H9 (cell line): ENCODE data around the gene OR2A7. TPM values are rescaled to one million over a fixed set of nuclear protein-coding genes. Genes with fewer than 3 reads are reported as not detected.
"Not testable (repeated sequence)": the region's sequence is repeated elsewhere in the genome, so short reads cannot be mapped to it uniquely, and the experiment has no call there.

Source experiments
- DNase-seq: peaks from one replicate; pipeline ENCODE4 v3.0.0-alpha.2; 2017
- H2AFZ ChIP-seq: one replicate; pipeline ENCODE4 v1.6.1; 2013; ENCODE audit warnings: mild to moderate bottlenecking, low read length, control low read depth, moderate library complexity
- H2AK5ac ChIP-seq: 2 replicates; pipeline ENCODE4 v1.6.1; 2013; ENCODE audit warnings: low read length, control low read depth, mixed read lengths; ENCODE audit not compliant: insufficient read length
- H2BK120ac ChIP-seq: one replicate; pipeline ENCODE4 v1.6.1; 2013; ENCODE audit warnings: low read depth, mild to moderate bottlenecking, low read length, control low read depth, inconsistent platforms; ENCODE audit not compliant: poor library complexity, severe bottlenecking
- H2BK12ac ChIP-seq: 2 replicates; pipeline ENCODE4 v1.6.1; 2013; ENCODE audit warnings: low read length, control low read depth, mixed read lengths, low read depth; ENCODE audit not compliant: insufficient read length
- H2BK15ac ChIP-seq: 2 replicates; pipeline ENCODE4 v1.6.1; 2013; ENCODE audit warnings: low read depth, low read length, control low read depth
- H2BK20ac ChIP-seq: one replicate; pipeline ENCODE4 v1.6.1; 2013; ENCODE audit warnings: low read depth, mild to moderate bottlenecking, low read length, control low read depth, inconsistent platforms; ENCODE audit not compliant: poor library complexity, severe bottlenecking
- H2BK5ac ChIP-seq: 2 replicates; pipeline ENCODE4 v1.6.1; 2013; ENCODE audit warnings: low read length, control low read depth, mixed read lengths; ENCODE audit not compliant: insufficient read length
- H3K14ac ChIP-seq: 2 replicates; pipeline ENCODE4 v1.6.1; 2013; ENCODE audit warnings: low read length, control low read depth; ENCODE audit not compliant: insufficient read depth
- H3K18ac ChIP-seq: 2 replicates; pipeline ENCODE4 v1.6.1; 2013; ENCODE audit warnings: low read depth, mild to moderate bottlenecking, mixed read lengths, low read length, control low read depth; ENCODE audit not compliant: insufficient read length
- H3K23ac ChIP-seq: 2 replicates; pipeline ENCODE4 v1.6.1; 2013; ENCODE audit warnings: low read length, control low read depth, mixed read lengths, low read depth; ENCODE audit not compliant: insufficient read length
- H3K23me2 ChIP-seq: 2 replicates; pipeline ENCODE4 v1.6.1; 2013; ENCODE audit warnings: low read depth, mild to moderate bottlenecking, mixed read lengths, low read length, control low read depth; ENCODE audit not compliant: insufficient read length, poor library complexity, severe bottlenecking
- H3K27ac ChIP-seq: 2 replicates; pipeline ENCODE4 v1.5.1; 2013; ENCODE audit warnings: low read length, control low read depth, mixed read lengths, low read depth; ENCODE audit not compliant: insufficient read length
- H3K27me3 ChIP-seq: 2 replicates; pipeline ENCODE4 v1.6.1; 2013; ENCODE audit warnings: low read length, control low read depth, inconsistent platforms; ENCODE audit not compliant: insufficient read depth
- H3K4ac ChIP-seq: 2 replicates; pipeline ENCODE4 v1.6.1; 2013; ENCODE audit warnings: low read depth, mild to moderate bottlenecking, control low read depth, inconsistent platforms, low read length, moderate library complexity
- H3K4me1 ChIP-seq: 2 replicates; pipeline ENCODE4 v1.6.1; 2013; ENCODE audit warnings: low read length, control low read depth, inconsistent platforms; ENCODE audit not compliant: insufficient read depth
- H3K4me2 ChIP-seq: 2 replicates; pipeline ENCODE4 v1.6.1; 2013; ENCODE audit warnings: low read length, control low read depth, mixed read lengths; ENCODE audit not compliant: insufficient read length, insufficient read depth
- H3K56ac ChIP-seq: 2 replicates; pipeline ENCODE4 v1.6.1; 2013; ENCODE audit warnings: low read depth, mild to moderate bottlenecking, mixed read lengths, low read length, control low read depth; ENCODE audit not compliant: insufficient read length
- H3K79me1 ChIP-seq: 2 replicates; pipeline ENCODE4 v1.6.1; 2013; ENCODE audit warnings: low read depth, mild to moderate bottlenecking, moderate library complexity, low read length, control low read depth, inconsistent platforms; ENCODE audit not compliant: insufficient read depth, poor library complexity, severe bottlenecking
- H3K79me2 ChIP-seq: 2 replicates; pipeline ENCODE4 v1.6.1; 2013; ENCODE audit warnings: low read length, control low read depth, inconsistent platforms; ENCODE audit not compliant: insufficient read depth
- H3K9ac ChIP-seq: 2 replicates; pipeline ENCODE4 v1.6.1; 2013; ENCODE audit warnings: low read length, control low read depth, mixed read lengths; ENCODE audit not compliant: insufficient read length; ENCODE audit errors: extremely low read depth
- H3K9me3 ChIP-seq: one replicate; pipeline ENCODE4 v1.6.1; 2013; ENCODE audit warnings: low read depth, low read length, inconsistent platforms; ENCODE audit not compliant: control insufficient read depth
- H3T11ph ChIP-seq: one replicate; pipeline ENCODE4 v1.6.1; 2013; ENCODE audit warnings: mild to moderate bottlenecking, low read length, control low read depth, inconsistent platforms
- H4K20me1 ChIP-seq: one replicate; pipeline ENCODE4 v1.6.1; 2013; ENCODE audit not compliant: control insufficient read depth, insufficient read length, insufficient read depth
- H4K5ac ChIP-seq: 2 replicates; pipeline ENCODE4 v1.6.1; 2013; ENCODE audit warnings: low read depth, mild to moderate bottlenecking, mixed read lengths, low read length, control low read depth; ENCODE audit not compliant: insufficient read length
- H4K8ac ChIP-seq: replicated peaks from 2 replicates; pipeline ENCODE4 v1.6.1; 2013; ENCODE audit warnings: low read length, control low read depth, mixed read lengths, low read depth; ENCODE audit not compliant: insufficient read length
- H4K91ac ChIP-seq: 2 replicates; pipeline ENCODE4 v1.6.1; 2013; ENCODE audit warnings: low read depth, mild to moderate bottlenecking, moderate library complexity, mixed read lengths, low read length, control low read depth; ENCODE audit not compliant: insufficient read length
- H3K27ac Mint-ChIP-seq, 3 experiments: 2 replicates in 2 of 3; 3 replicates in 1 of 3; pipeline ENCODE4 v1.8.0; 2020 to 2021; ENCODE audit warnings: mixed read lengths in 3 of 3, mild to moderate bottlenecking in 1 of 3, moderate library complexity in 1 of 3
- H3K27me3 Mint-ChIP-seq: 2 replicates; pipeline ENCODE4 v1.8.0; 2021; ENCODE audit warnings: low read depth, mild to moderate bottlenecking, moderate library complexity, mixed read lengths
- H3K36me3 Mint-ChIP-seq, 3 experiments: 2 replicates in 2 of 3; 3 replicates in 1 of 3; pipeline ENCODE4 v1.8.0; 2020 to 2021; ENCODE audit warnings: low read depth in 3 of 3, mixed read lengths in 3 of 3; ENCODE audit not compliant: insufficient read depth in 1 of 3
- H3K4me1 Mint-ChIP-seq, 2 experiments: 2 replicates each; pipeline ENCODE4 v1.8.0; 2020; ENCODE audit warnings: mixed read lengths in 2 of 2
- H3K4me3 Mint-ChIP-seq, 2 experiments: 2 replicates in 1 of 2; 3 replicates in 1 of 2; pipeline ENCODE4 v1.8.0; 2020 to 2021; ENCODE audit warnings: mild to moderate bottlenecking in 2 of 2, mixed read lengths in 2 of 2, moderate library complexity in 1 of 2
- H3K9me3 Mint-ChIP-seq, 2 experiments: 2 replicates in 1 of 2; 3 replicates in 1 of 2; pipeline ENCODE4 v1.8.0; 2020; ENCODE audit warnings: mild to moderate bottlenecking in 2 of 2, mixed read lengths in 2 of 2, moderate library complexity in 1 of 2
- WGBS: extraction: QIAGEN DNeasy Blood & Tissue Kit; methylation state at CpG from one replicate; pipeline ENCODE4 v1.1.7; 2013; ENCODE audit warnings: missing lambda C conversion rate, low lambda C conversion rate, mixed read lengths; ENCODE audit not compliant: insufficient read length; ENCODE audit errors: extremely low coverage; 5-methylcytosine and 5-hydroxymethylcytosine counted together
- total RNA-seq: library from RNA; stranded (reverse); gene quantifications from 2 replicates; pipeline ENCODE4 v1.2.1, GENCODE V29; 2021

The OR2A7 gene
- total RNA-seq, 1 experiment from 2014 or later, result 2.5 TPM

DNA sequence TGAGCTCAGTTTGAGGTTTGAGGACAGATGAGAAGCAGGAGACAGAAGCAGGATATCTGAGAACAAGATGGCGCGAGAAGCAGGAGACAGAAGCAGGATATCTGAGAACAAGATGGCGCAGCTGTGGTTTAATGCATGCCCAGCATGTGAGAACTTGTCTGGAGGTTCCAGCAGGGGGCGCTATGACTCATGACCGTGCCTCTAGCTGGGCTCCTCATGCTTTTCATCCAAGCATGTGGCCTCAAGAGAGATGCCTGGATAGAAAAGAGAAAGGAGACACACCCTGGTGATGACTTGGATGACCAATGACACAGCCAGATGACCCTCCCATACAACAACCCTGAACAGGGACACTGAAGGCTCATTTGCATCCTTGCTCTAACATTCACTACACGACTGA is 15.4 kb upstream of the OR2A7 start:
- H2AK5ac ChIP-seq, DNase-seq, H3K4ac ChIP-seq, H3K9me3 Mint-ChIP-seq, H3K23ac ChIP-seq, H3T11ph ChIP-seq, H3K4me3 Mint-ChIP-seq, H2AFZ ChIP-seq, H3K56ac ChIP-seq, H3K9ac ChIP-seq, H4K5ac ChIP-seq, H3K4me1 ChIP-seq, H3K4me1 Mint-ChIP-seq, H3K79me1 ChIP-seq, H3K27ac Mint-ChIP-seq, H3K18ac ChIP-seq, H2BK15ac ChIP-seq, H3K23me2 ChIP-seq, H3K27ac ChIP-seq, H3K36me3 Mint-ChIP-seq, H2BK120ac ChIP-seq, H4K91ac ChIP-seq, H2BK20ac ChIP-seq, H3K79me2 ChIP-seq, H3K27me3 ChIP-seq, H3K4me2 ChIP-seq, H3K9me3 ChIP-seq, H4K8ac ChIP-seq, H2BK12ac ChIP-seq, H3K27me3 Mint-ChIP-seq, H2BK5ac ChIP-seq, H3K14ac ChIP-seq, H4K20me1 ChIP-seq: not testable (repeated sequence)
- no CpG with 5 or more reads among the region's 6 CpGs for WGBS

- not testable (repeated sequence) for H3K27me3 Mint-ChIP-seq, H3K23me2 ChIP-seq, H3K23ac ChIP-seq, H3K4me1 ChIP-seq, H3K79me1 ChIP-seq, H4K8ac ChIP-seq, H3K14ac ChIP-seq, H2AK5ac ChIP-seq, H4K5ac ChIP-seq, H3K9me3 ChIP-seq, H3K4me1 Mint-ChIP-seq, H3K56ac ChIP-seq, H3K4me2 ChIP-seq, H2BK15ac ChIP-seq, H2BK12ac ChIP-seq, H3K4ac ChIP-seq, H3K79me2 ChIP-seq, H3K9ac ChIP-seq, H2BK5ac ChIP-seq, H3K18ac ChIP-seq, H4K20me1 ChIP-seq, H3K27ac Mint-ChIP-seq, H3K27ac ChIP-seq, H3T11ph ChIP-seq, H3K9me3 Mint-ChIP-seq, H2BK20ac ChIP-seq, H4K91ac ChIP-seq, H2BK120ac ChIP-seq, H2AFZ ChIP-seq, H3K36me3 Mint-ChIP-seq, H3K27me3 ChIP-seq, DNase-seq, H3K4me3 Mint-ChIP-seq
- WGBS, result no CpG with 5 or more reads among the region's 6 CpGs
Observed at GRCh38 chr7:144275281-144275680, 10.7 kb upstream of the OR2A7 start.
